Measurements from ENCODE around the gene COL5A1.

GRCh38 chr9:134892221-134892620 is 250.6 kb downstream of the COL5A1 start:
- TF ChIP-seq YY1 (IDR thresholded peaks at IDR 0.05; ENCODE audit: insufficient read depth, insufficient read length) (no peak), ZNF274 (IDR thresholded peaks at IDR 0.05; ENCODE audit: low read depth, low read length) (no peak), SUZ12 (IDR thresholded peaks at IDR 0.05; ENCODE audit: extremely low read depth, insufficient read depth, insufficient read length) (no peak)
